ENCODE measurements around the gene TAAR8.
"Not testable (repeated sequence)": the region's sequence is repeated elsewhere in the genome, so short reads cannot be mapped to it uniquely, and the experiment has no call there.

The TAAR8 gene

GRCh38 chr6:132530293-132530974 is 22.0 kb upstream of the TAAR8 start:
- DNase-seq (ENCODE audit: low read depth, low spot score): peak; percentile 39
- Histone ChIP-seq H3K27ac (no peak overlapping the region), H3K36me3 (ENCODE audit: insufficient read depth, low read length) (no peaks in the 10 kb centered on the region), H3K9me3 (ENCODE audit: low read depth, low read length) (no peaks in the 10 kb centered on the region), H3K4me3 (no peak overlapping the region), H3K9ac (ENCODE audit: insufficient read length) (no peak overlapping the region)
- TF ChIP-seq EZH2 (IDR thresholded peaks at IDR 0.05) (no peak), POLR2AphosphoS5 (IDR thresholded peaks at IDR 0.05; ENCODE audit: borderline replicate concordance, low read depth, low read length) (no peak), FOXP2 (optimal IDR thresholded peaks at IDR 0.05; ENCODE audit: control extremely low read depth, extremely low read length, insufficient read depth) (no peak)

- H3K4me3 ChIP-seq; H3K27ac ChIP-seq; H3K9me3 ChIP-seq (ENCODE audit: low read depth, low read length); H3K9ac ChIP-seq (ENCODE audit: insufficient read length); H3K36me3 ChIP-seq (ENCODE audit: insufficient read depth, low read length); DNase-seq (ENCODE audit: low read depth, low spot score): not testable (repeated sequence)
Observed at GRCh38 chr6:132534546-132534945, 17.9 kb upstream of the TAAR8 start.

- no peak overlapping the region for H3K9ac ChIP-seq (ENCODE audit: insufficient read length)
- no peak overlapping the region for H3K4me3 ChIP-seq
- no peaks in the 10 kb centered on the region for H3K36me3 ChIP-seq (ENCODE audit: insufficient read depth, low read length)
- DNase-seq (ENCODE audit: low read depth, low spot score): no peak
- no peak overlapping the region for H3K27ac ChIP-seq
- H3K9me3 ChIP-seq (ENCODE audit: low read depth, low read length): no peaks in the 10 kb centered on the region
- TF ChIP-seq FOXP2 (optimal IDR thresholded peaks at IDR 0.05; ENCODE audit: control extremely low read depth, extremely low read length, insufficient read depth) (no peak), POLR2AphosphoS5 (IDR thresholded peaks at IDR 0.05; ENCODE audit: borderline replicate concordance, low read depth, low read length) (no peak), EZH2 (IDR thresholded peaks at IDR 0.05) (no peak)
Observed at GRCh38 chr6:132537145-132537544, 15.3 kb upstream of the TAAR8 start.

GRCh38 chr6:132537977-132538376 is 14.5 kb upstream of the TAAR8 start, which contains the start of gene TAAR9:
TSS of gene TAAR9 (plus strand) at chr6:132538277. CDS start at chr6:132538290, 13 bp downstream.
- no peak for DNase-seq (ENCODE audit: low read depth, low spot score)
- Histone ChIP-seq H3K9me3 (ENCODE audit: low read depth, low read length) (no peaks in the 10 kb centered on the region), H3K27ac (no peak within 1 kb of the TSS), H3K4me3 (no peak within 1 kb of the TSS), H3K36me3 (ENCODE audit: insufficient read depth, low read length) (no peaks in the 10 kb centered on the region), H3K9ac (ENCODE audit: insufficient read length) (no peak within 1 kb of the TSS)
- TF ChIP-seq EZH2 (IDR thresholded peaks at IDR 0.05): no peak
- no peak for TF ChIP-seq FOXP2 (optimal IDR thresholded peaks at IDR 0.05; ENCODE audit: control extremely low read depth, extremely low read length, insufficient read depth)
- TF ChIP-seq POLR2AphosphoS5 (IDR thresholded peaks at IDR 0.05; ENCODE audit: borderline replicate concordance, low read depth, low read length): no peak

GRCh38 chr6:132544826-132545225 is 7.6 kb upstream of the TAAR8 start:
- TF ChIP-seq EZH2 (IDR thresholded peaks at IDR 0.05): no peak
- TF ChIP-seq POLR2AphosphoS5 (IDR thresholded peaks at IDR 0.05; ENCODE audit: borderline replicate concordance, low read depth, low read length): no peak
- no peak for TF ChIP-seq FOXP2 (optimal IDR thresholded peaks at IDR 0.05; ENCODE audit: control extremely low read depth, extremely low read length, insufficient read depth)
- no peak overlapping the region for H3K4me3 ChIP-seq
- no peak overlapping the region for H3K9ac ChIP-seq (ENCODE audit: insufficient read length)

GRCh38 chr6:132548746-132549463 is 3.6 kb upstream of the TAAR8 start:
- no peak overlapping the region for H3K4me3 ChIP-seq
- H3K36me3 ChIP-seq (ENCODE audit: insufficient read depth, low read length): no peaks in the 10 kb centered on the region
- no peaks in the 10 kb centered on the region for H3K9me3 ChIP-seq (ENCODE audit: low read depth, low read length)
- TF ChIP-seq EZH2 (IDR thresholded peaks at IDR 0.05) (no peak), POLR2AphosphoS5 (IDR thresholded peaks at IDR 0.05; ENCODE audit: borderline replicate concordance, low read depth, low read length) (no peak), FOXP2 (optimal IDR thresholded peaks at IDR 0.05; ENCODE audit: control extremely low read depth, extremely low read length, insufficient read depth) (no peak)
- no peak for DNase-seq (ENCODE audit: low read depth, low spot score)
- no peak overlapping the region for H3K27ac ChIP-seq
- H3K9ac ChIP-seq (ENCODE audit: insufficient read length): no peak overlapping the region

More at GRCh38 chr6:132544826-132545225, 7.6 kb upstream of the TAAR8 start:
- H3K9me3 ChIP-seq (ENCODE audit: low read depth, low read length): no peaks in the 10 kb centered on the region
- H3K36me3 ChIP-seq (ENCODE audit: insufficient read depth, low read length): no peaks in the 10 kb centered on the region
- H3K27ac ChIP-seq: no peak overlapping the region
- DNase-seq (ENCODE audit: low read depth, low spot score): no peak

GRCh38 chr6:132551214-132551613 is 1.3 kb upstream of the TAAR8 start:
- TF ChIP-seq FOXP2 (optimal IDR thresholded peaks at IDR 0.05; ENCODE audit: control extremely low read depth, extremely low read length, insufficient read depth) (no peak), EZH2 (IDR thresholded peaks at IDR 0.05) (no peak), POLR2AphosphoS5 (IDR thresholded peaks at IDR 0.05; ENCODE audit: borderline replicate concordance, low read depth, low read length) (no peak)
- Histone ChIP-seq H3K9me3 (ENCODE audit: low read depth, low read length) (no peaks in the 10 kb centered on the region; the same call in 1 of the 2 replicates), H3K27ac (no peak overlapping the region), H3K9ac (ENCODE audit: insufficient read length) (no peak overlapping the region), H3K4me3 (no peak overlapping the region), H3K36me3 (ENCODE audit: insufficient read depth, low read length) (no peaks in the 10 kb centered on the region)
- no peak for DNase-seq (ENCODE audit: low read depth, low spot score)

GRCh38 chr6:132560087-132560486 is 7.6 kb downstream of the TAAR8 start:
- not testable (repeated sequence) for H3K36me3 ChIP-seq (ENCODE audit: insufficient read depth, low read length); DNase-seq (ENCODE audit: low read depth, low spot score); H3K4me3 ChIP-seq; H3K9me3 ChIP-seq (ENCODE audit: low read depth, low read length); H3K27ac ChIP-seq; H3K9ac ChIP-seq (ENCODE audit: insufficient read length)

GRCh38 chr6:132566404-132566803 is 13.9 kb downstream of the TAAR8 start:
- no peak overlapping the region for H3K27ac ChIP-seq
- no peaks in the 10 kb centered on the region for H3K9me3 ChIP-seq (ENCODE audit: low read depth, low read length)
- no peaks in the 10 kb centered on the region for H3K36me3 ChIP-seq (ENCODE audit: insufficient read depth, low read length)
- H3K9ac ChIP-seq (ENCODE audit: insufficient read length): no peak overlapping the region
- no peak for TF ChIP-seq EZH2 (IDR thresholded peaks at IDR 0.05)
- no peak for TF ChIP-seq POLR2AphosphoS5 (IDR thresholded peaks at IDR 0.05; ENCODE audit: borderline replicate concordance, low read depth, low read length)
- no peak for TF ChIP-seq FOXP2 (optimal IDR thresholded peaks at IDR 0.05; ENCODE audit: control extremely low read depth, extremely low read length, insufficient read depth)
- DNase-seq (ENCODE audit: low read depth, low spot score): no peak
- no peak overlapping the region for H3K4me3 ChIP-seq
